Right kidney (tissue), 1 donor: ENCODE results near the gene PIK3C2B.

Experiments
- DNase-seq: peaks from one replicate; pipeline ENCODE4 v3.0.0-alpha.2; 2016

The PIK3C2B gene

DNA sequence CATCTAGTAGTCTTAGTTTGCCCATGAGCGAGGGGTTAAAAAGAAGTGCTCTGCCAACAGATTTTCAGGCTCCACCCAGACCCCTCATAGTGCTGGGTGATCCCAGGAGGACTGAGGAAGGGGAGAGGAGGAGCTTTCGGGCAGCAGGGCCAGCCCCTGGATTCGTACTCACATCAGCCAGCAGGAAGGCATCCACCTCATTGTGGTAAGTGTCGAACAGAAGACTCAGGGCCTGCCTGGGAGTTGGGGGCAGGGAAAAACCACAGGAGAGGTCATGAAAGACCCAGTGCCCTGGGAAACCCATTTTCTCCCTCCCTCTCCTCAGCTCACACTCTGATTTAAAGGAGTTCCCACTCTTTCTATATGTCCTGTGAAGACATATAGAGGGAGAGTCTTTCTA, 34.9 kb downstream of the PIK3C2B start:
- no peak for DNase-seq

DNA sequence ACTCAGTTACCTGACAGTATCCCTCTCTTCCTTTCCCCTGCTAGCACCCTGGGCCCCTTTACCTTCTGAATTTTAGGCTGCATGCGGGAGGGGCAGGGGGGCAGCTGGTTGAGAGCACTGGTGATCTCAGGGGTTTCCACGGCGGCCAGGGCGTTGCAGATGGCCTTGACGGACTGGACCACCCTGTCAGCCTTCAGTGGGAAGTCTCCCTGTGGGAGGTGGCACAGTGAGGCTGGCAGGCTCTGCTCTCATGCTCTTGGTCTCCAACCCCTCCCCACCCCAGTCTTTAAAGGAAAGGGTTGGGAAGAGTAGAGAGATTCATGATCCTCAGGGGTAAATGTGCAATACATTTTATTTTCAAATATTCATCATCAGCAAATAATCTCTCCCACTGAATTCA, 36.9 kb downstream of the PIK3C2B start:
- no peak for DNase-seq

DNA sequence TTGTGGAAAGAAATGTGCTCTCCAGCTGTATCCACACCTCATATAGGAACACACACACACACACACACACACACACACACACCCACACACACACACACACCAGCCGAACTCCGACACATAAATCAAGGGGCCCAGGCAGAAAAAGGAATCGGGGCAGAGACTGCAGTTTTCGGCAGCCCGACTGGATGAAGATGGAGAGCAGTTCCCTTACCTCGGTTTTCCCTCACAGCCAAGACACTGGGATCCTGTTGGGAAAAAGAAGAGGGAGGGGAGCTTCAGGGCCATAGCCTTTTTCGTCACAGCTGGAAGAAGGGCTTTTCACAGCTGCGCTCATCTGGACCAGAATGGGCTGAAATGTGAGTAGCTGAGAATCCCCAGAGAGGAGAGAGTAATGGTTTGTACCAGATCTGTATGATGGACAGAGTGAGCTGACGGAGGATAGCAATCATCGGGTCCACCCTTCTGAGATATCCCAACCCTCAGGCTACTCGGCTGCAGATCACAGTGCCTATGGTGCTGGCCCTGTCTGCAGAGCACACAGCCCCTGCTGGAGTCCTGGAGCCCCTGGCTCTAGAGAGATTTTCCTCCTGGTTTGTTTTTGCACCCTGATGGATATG, 37.7 kb downstream of the PIK3C2B start:
- DNase-seq = peak; percentile 68

DNA sequence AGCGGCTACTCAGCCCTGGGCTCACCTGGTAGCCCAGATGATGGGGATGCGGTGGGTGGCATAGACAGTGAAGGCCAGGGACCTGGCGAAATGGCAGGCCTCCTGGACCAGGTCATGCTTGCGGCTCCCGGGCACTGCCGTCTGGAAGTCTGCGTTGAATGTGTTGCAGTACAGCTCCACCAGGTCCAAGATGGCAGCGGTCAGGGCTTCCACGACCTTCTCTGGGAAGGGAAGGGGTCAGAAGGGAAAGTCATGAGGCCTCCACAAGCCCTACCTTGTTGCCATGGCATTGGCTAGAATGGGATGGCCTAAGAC, 38.8 kb downstream of the PIK3C2B start:
- DNase-seq = no peak

DNA sequence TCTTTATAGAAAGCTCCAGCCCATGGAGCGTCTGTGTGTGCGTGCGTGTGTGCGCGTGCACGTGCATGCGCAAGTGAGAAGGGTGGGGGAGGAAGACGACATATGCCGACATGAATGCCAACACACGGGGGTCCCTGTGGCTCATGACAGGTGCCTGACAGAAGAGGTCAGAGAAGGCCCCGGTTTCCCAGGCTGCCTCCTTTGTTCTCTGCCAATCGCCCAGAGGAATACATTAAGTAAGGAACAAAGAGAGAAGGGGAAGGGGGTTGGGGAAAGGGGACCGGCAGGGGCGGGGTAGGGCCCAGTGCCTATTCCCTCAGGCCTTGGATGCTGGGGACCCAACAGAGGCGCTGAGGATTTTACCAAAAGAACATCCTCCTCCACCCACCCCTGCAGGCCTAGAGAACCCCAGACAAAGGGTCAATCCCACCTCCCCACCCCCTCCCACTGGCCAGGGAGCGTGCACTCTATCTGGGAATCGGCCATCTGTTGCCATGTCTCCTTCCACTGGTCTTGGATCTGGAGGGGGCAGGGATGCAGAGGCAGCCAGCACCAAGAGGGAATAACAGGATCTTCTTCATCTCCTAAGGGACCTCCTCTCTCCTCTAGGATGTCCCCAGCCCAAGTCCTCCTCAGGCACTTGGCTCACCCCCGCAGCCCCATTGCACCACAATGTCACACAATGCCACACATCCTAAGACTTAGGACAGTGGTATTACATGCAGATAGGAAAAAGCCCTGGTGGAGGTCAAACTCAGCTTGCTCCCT, 39.4 kb downstream of the PIK3C2B start:
- no peak for DNase-seq

DNA sequence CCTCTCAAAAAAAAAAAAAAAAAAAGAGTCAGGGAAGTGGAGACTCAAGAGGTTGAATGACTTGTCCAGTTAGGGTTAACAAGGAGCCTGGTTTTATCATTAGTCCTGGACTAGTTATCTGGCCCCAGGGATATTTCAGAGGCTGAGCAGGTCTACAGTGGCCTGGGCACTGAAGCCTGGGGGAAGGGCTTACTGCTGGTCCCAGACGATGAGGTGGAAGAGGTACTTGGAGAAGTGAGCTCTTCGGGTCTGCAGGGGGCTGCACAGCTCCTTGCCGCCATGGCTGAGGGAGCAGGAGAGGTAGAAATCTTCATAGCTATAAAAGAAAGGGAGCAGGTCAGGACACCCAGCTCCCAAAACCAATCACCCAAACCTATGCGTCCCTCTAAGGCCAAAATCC, 40.1 kb downstream of the PIK3C2B start:
- no peak for DNase-seq

DNA sequence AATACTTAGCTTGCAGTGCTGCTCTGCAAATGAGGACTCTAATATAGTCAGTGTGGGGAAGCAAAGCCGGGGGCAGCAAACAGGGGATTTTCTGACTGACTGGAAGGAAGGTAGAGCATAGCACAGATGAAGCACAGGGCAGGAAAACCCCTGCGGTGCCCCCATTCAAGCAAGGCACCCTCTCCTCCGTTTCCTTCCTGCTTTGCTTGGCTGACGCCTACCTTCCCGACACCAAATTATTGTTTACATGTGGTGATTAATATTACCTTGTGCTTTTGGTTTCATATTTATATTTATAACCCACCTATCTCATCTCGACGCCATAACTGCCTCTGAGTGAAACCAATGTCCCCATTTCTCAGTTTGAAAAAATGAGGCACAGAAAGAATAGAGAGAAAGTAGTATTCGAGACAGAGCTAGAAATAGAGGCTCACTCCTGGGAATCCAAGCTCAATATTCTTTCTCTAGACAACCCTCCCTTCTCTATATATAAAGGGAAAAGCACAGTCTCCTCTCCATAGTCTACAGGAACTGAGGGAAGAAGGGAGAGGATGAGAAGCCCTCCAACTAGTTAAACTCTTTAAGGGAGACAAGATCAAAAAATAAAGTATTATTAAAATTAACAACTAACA, 41.3 kb downstream of the PIK3C2B start:
- no peak for DNase-seq

DNA sequence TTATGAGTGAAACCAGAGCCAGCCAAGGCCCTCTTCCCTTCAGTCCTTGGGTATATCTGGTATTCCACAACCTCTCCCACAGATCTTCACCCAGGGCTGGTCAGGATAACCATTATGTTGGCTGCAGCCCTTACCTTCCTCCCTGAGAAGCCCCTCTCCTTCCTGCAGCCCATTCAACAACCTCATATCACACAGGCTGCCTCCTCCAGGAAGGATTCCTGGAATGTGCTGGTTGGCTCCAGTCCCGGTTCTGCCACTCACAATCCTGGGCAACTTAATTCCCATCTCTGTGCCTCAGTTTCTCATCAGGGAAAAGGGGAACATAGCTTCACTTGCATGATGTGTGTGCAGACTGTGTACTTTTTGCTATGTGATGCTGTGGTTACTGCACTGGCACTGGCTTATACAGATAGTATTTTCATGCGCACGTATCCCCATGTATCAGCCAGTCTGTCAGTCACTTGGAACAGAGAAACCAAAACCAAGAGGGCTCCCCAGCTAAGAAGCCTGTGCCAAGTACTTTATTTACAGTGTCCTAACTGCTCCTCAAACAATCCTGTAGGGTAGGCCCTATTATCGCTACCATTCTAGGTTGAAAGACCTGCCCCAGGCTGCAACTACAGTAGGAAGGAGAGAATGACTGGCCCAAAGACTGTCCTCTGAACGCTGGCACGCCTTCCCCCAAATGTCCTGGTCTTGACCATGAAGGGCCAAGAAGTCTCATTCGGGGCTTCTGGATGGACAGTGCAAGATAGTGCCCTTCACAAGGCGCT, 43.1 kb downstream of the PIK3C2B start:
- DNase-seq = no peak

DNA sequence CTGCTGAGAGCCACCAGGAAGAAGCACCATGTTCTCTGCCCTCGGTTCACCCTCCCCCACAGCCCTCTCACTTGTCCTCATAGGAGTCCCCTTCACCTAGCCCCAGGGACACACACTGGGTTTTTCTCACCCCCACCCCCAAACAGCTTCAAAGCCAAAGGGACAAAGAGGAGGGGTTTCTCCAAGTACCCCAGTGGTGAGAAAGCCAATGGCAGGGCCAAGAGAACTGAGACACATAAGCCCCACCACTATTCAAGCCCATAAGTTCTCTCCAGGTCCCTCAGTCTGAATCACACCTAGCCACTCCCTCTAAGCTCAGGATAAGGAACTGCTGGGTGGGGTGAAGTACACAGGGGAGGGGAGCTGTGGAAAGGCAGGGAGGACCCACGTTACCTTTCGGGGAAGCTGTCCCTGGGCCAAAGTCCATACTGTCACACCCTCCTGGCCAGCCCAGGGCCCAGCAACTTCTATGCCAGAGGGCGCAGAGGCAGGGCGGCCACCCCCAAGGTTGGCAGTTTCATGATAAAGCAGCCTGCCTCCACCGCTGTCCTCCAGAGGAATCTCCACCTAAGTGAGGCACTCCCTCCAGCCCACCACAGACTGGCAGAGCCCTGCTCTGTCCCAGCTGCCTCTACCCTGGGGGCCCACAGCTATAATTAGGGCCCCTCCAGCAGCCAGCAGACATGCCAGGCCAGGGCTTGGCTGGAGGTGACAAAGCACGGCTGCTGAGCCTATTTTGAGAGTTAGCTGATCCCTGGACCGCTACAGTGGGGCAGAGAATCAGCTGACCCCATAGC, 43.9 kb downstream of the PIK3C2B start:
- no peak for DNase-seq

DNA sequence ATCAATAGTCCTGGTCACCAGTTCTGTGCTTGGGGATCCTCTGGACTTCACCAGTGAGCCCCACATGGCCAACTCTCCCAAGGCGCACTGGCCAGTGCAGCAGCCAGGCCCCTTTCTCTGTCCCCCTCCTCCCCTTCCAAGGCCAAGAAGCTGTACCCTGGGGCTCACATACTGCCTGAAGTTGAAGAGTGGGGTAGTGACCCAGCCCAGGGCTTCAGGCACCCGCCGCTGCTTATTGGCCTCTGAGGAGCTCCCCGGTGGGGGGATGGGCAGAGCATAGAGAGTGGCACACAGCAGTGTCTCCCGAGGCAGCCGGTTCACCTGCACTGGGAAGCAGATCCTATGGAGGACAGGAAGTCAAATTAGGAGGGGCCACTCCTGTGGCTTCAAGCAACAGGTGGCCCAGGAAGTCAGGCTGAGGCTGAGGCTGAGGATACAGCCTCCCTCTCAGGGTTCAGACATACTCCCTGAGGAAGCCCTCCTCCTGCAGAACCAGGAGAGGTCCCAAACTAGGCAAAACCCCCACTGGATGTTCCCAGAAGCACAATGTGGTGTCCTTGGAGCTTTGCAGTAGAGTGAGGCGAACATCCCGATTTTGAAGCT, 44.8 kb downstream of the PIK3C2B start:
- no peak for DNase-seq

DNA sequence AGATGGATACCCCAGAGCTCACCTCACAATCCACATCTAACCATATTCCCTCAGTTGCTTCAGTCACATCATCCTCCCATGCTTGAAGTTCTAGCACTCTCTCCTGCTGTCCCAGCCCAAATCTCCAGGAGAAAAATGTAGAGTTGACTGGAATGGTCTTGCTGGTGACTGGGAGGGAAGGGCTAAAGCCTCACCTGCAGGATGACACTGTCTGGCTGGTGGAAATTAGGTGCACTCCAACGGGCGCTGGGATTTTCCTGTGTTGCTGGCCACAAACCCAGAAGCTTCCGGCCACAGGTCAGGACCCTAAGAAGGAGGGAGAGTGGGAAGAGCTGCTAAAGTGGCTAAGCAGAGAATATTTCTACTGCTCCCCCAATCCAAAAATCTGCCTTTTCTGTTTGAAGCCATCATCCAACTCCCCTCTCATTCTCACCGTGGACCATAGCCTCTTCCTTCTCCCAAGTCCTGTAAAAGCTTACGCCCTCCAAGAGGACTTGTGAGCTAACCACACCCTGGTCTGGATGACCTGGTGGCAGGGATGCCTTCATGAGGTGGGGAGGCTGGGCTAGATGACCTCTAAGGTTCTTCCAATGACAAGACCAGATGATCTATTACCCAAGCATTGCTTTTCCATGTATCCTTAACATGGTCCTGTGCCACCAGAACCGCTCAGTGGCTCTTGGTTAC, 45.5 kb downstream of the PIK3C2B start:
- no peak for DNase-seq

DNA sequence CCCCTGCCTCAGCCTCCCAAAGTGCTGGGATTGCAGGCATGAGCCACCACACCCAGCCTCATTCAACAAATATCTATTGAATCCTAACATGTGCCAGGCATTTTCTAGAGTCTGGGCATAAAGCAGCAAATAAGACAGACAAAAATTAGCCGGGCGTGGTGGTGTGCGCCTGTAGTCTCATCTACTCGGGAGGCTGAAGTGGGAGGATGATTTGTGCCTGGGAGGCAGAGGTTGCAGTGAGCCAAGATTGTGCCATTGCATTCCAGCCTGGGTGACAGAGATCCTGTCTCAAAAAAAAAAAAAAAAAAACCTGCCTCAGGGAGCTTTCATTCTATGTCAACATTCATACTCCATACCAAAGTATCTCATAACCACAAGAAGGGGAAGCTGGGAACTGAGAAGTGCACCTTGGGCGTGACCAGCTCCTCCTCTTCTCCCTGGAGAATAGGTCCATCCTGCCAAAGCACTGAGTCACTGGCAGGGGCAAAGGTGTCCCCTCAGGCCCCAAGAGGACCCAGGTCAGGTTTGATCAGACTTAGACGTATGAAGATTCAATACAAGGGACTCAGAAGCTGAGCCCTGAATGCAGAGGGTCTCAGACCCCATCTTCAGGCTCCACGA, 46.2 kb downstream of the PIK3C2B start:
- DNase-seq = no peak

DNA sequence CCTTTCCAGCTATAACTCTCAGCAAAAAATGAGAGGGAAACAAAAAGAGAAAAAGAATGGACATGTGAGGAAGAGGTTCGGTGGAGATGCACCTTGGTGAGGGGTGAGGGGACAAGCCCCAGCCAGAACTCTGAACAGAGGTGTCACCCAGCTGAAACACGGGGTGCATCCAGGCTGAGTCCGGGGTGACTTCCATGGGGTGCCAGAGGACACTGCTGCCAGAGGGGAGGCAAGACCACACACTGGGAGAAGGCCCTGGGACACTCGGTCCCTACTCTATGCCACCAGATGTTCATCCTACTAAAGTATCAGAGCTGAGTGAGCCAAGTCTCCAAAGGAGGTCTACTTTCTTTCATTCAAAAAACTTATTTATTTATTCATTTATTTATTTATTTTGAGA, 46.9 kb downstream of the PIK3C2B start:
- no peak for DNase-seq

DNA sequence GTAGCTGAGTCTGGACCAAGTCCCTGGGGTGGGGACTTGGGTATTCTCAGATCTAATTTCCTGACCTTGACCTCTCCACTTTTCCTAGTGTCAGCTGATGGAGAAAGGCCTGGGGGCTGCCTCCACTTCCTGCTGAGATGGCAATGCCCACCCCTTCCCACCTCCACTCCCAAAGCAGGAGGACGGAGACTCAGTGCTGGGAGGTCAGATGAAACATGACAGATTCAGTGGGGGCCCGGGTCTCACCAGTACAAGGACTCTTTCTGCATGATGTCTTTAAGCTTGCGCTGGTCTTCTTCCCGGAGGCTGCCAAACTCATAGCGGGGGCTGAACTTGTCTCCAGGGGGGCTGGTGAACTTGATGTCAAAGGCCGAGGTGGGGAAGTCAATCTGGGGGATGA, 47.4 kb downstream of the PIK3C2B start:
- no peak for DNase-seq

DNA sequence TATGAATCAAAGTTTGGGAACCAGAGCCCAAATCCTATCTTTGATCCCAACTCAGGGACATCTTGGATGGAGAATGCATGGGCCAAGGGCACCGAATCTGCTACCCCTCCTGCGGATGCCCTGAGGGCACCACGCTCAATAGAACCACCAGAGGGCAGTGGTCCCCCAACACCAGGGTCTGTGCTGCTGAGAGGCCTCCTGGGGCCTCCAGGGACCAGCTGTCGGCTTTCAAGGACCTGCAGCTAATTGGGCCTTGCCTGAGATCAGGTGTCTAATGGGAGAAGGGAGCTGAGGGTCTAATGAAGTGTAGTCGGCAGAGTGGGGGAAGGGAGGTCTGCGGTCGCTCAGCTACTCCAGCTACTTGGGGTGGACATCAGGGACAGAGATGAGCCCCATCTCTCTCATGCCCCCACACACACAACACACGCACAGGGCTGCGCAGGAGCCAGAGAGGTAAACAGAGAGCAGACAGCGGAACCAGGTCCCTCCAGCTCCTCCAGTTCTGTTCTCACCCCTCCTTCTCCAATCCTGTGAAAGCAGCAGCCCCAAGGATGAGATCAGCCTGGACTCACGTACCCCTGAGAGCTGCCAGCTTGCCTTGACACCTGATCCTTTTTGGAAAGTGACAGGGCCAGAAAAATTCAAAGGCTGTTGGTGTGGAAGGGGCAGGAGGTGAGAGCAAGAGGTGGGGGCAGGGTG, 48.0 kb downstream of the PIK3C2B start:
- peak; percentile 67 for DNase-seq

DNA sequence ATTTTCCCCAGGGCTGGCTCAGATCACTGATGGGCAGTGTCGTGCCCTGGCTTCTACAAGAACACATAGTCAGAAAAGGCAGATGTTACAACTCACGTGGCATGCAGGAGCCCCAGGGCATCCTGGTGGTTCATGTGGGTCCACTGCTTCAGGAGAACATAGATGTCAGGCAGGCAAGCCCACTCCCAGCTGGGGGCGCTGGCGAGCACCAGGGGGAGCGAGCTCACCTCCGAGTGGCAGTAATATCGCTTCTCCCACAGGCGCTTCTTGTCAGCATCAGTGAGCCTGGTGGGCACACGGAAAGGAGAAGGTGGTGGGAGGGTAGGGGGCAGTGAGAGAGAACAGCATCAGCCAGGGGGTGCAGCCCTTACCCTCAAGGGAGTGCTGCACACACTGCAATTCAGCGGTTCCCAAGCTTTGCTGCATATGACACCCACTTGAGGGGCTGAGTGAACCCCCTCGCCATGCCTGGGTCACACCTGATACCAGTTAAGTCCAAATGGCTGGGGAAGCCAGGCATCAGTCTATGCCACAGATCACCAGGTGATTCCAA, 48.7 kb downstream of the PIK3C2B start:
- DNase-seq = no peak
